ENCODE data around the gene ALOX5AP. TPM values are rescaled to one million over a fixed set of nuclear protein-coding genes. Genes with fewer than 3 reads are reported as not detected.
"Not testable (repeated sequence)": the region's sequence is repeated elsewhere in the genome, so short reads cannot be mapped to it uniquely, and the experiment has no call there.

Gene ALOX5AP
- polyA plus RNA-seq, 4 donors, result 4.4 to 13.2 (median 5.3) TPM

DNA sequence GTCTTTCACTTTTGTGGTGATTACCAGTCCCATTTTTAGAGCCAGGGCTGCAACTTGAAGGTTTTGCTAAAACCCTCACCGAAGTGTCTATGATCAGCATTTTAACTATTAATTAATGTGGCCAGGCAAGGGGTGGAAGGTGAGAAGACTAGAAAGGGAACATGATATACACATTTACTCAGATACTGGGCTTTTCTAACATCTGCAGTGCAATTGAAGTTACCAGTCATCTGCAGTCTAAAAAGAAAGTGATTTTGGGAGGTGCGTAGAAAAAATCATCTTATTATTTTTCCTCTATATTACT is 481 bp downstream of the ALOX5AP start:
- no peak for DNase-seq (ENCODE audit: low read depth in 4 of 4, low spot score in 3 of 4)

DNA sequence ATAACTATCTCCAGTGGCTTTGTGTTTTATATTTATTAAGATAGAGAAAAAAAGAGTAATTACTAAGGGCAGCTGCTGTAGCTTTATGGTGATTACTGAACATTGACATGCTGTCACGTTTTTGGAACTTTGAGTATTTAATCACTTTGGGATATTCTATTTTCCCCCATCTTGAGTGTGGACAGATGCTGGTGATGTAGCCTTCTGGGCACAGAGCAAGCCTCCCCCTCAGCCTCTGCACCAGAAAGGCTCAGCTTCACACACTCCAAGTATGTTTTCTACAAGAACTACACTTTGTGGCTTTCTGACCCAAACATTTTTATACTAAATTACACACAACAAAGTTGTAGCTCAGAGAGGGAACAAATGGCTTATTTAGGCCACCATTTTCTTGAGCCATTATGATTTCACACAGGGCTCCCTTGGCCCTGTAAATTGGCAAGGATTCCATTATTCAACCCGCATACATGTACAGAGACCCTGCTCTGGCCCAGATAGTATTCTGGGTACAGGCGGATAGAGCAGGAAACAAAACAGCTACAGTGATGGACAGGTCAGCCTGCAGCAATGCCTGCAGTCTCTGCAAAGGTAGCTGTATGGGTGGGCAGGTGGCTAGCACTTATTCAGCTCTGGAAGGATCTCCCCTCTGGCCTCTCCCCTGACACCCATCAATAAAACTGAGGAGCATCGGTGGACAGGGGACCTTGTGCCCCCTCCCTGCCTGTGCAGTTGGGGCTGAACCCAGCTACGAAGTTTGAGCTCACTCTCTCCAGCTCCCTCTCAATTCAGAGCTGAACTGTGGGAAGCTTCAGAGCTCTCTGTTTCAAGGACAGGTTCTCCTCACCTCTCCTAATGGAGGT is 1.3 kb downstream of the ALOX5AP start:
- DNase-seq (ENCODE audit: low read depth in 4 of 4, low spot score in 3 of 4), result no peak

DNA sequence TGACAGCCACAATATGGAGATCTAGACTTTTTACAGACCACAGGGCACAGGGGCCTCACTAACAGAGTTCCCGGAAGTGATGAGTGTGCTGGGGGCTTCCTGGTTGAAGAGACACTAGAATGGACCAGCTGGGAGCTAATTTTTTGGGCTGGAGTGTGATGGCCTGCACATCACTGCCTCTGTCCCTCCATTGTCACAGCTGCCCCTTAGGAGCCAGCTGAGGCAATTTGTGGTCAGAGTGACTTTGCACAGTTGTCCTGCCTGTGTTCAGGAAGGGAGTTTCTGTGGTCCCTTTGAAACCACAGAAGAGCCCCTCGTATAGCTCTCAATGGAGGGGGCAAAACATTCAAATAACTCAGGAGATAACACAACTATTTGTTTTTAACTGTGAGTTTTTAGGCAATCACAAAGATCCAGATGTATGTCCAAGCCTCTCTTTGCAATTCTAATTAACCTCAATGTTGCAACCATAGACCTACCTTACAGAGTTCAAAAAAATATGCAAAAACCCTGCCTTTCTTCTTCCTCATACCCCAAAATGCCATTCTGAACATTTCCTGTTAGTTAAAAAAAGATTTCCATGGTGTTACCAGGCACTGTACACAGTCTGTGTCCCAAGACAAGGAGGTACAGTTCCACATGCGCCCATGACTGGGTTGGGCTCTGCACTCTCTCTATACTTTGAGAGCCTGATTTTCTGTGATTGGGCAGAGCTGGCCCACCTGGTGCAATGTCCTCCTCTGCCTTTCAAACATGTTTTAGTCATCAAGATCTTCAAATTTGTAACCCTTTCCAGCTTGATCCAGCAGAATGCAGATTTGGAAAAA is 2.4 kb downstream of the ALOX5AP start:
- no peak for DNase-seq (ENCODE audit: low read depth in 4 of 4, low spot score in 3 of 4)

DNA sequence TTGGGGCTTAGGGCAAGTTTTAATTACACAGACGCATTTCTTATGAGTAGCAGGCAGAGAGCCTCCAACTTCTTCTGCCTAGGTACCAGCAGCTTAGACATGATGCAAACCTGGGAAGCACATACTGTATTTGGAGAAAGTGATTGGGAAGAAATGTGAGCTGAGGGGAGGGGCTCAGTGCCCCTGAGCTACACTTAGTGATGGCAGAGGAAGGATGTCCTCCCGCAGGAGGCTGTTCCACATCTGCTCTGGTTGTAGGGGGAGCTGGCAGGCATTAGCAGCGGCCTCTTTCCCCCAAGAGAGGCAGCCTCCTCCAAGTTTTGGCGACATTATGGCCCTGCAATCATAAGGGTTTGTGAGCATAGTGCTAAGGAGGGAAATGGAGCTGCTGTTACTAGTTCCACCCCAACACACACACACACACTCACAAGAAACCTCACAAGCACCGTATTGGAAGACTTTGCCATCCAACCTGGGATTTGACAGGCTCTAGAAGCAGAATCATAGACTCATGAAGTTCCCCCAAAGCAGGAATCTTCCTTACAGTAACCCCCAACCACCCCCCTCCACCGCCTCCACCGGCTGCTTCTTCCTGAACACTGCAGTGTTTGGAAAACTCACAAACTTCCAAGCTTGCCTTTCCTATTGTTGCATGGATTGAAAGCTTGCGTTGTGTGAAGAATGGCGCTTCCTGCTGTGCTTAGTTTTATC is 3.3 kb downstream of the ALOX5AP start:
- DNase-seq (ENCODE audit: low read depth in 4 of 4, low spot score in 3 of 4), result no peak

DNA sequence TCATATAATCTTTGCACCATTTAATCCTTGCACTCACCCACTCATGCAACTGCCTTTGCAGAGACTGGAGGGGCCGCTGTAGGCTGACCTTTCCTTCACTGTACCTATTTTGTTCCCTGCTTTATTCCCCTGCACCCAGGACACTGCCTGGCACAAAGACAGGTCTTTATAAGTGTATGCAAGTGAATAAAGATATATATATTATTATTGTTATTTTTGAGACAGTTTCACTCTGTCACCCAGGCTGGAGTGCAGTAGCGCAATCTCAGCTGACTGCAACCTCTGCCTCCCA is 3.8 kb downstream of the ALOX5AP start:
- no peak for DNase-seq (ENCODE audit: low read depth in 4 of 4, low spot score in 3 of 4)

DNA sequence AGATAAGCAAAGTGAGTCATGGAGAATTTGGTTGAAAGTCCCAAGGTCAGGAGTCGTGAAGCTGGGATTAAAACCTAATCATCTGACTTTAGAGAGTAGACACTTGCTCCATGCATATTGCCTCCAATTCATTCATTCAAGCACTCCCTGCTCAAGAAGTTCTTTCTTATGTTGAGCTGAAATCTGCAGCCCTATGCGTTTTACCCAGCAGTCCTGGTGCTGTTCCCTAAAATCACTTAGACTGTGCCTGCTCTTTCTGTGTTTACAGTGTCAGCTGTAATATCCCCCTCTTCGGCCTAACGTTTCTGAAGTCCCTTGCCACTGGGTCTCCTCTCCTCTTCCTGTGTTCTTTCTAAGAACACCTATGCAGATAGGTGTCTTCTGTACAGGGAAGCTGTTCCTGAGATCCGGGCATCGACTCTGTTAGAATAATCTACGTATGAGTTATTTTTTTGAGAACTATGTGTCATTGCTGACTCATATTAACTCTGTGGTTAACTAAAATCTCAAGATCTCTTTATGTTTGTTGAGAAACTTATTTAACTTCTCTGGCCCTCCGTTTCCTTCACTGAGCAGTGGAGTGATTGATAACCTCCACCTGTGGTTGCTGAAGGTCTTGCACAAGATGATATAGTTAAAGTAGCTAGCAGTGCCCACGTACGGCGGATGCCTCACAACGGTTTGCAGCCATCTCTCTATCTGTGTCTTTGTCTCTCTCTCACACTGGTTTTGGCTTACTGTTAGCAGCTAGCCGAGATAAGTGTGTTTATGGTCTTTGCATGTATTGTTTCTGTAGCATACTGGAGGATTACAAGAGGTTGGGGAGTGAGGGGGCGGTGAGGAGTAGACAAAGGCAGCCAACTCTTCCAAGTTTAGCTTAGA is 4.7 kb downstream of the ALOX5AP start:
- DNase-seq (ENCODE audit: low read depth in 4 of 4, low spot score in 3 of 4), result no peak

DNA sequence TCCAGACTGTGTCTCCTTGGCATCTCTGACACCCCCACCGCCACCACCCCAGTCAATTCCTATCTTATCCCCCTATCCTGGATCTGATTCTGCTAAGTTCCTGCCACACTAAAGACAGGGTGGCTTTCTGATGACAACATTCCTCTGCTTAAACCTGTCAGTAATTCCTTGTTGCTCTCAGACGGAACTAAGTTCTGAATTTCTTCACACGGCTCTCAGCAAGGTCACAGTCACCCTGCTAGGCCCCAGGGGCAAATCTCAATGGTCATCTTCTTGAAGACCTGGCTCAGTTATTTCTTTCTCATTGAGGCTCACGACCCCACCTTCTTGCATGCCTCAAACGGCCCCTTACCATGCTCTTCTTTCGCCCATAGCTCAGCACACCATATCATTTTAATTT is 7.6 kb downstream of the ALOX5AP start:
- DNase-seq (ENCODE audit: low read depth in 4 of 4, low spot score in 3 of 4), result no peak

DNA sequence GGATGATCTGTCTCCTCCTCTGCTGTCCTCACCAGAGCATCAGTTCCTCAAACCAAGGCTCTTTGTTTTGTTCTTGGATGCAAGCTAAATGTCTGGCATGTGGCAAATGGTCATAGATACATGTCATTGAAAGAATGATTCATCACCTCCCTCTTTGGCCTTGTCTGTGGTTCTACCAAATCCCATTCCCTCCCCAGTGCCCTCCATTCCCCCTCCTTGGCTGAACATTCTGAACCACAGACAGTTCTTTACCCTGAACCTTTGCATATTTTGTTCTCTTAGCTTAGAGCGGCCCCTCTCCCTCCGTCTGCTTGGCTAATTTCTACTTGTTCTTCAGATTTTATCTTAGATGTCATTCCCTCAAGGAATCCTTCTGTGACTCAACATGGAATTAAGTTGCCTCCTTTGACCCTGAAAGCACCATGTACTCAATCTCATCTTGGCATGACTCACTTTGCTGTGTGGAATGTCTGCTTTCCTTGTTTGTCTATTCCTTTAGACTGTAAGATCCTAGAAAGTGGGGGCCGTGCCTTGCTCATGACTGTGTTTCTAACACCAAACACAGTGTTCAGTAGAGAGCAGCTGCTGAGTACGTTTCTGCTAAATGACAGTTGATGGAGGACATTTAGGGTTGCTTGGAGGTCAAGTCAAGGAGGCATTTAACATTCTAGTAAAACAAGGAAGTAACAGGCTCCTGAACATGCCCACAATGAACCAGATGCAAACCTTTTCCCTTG is 8.1 kb downstream of the ALOX5AP start:
- no peak for DNase-seq (ENCODE audit: low read depth in 4 of 4, low spot score in 3 of 4)

DNA sequence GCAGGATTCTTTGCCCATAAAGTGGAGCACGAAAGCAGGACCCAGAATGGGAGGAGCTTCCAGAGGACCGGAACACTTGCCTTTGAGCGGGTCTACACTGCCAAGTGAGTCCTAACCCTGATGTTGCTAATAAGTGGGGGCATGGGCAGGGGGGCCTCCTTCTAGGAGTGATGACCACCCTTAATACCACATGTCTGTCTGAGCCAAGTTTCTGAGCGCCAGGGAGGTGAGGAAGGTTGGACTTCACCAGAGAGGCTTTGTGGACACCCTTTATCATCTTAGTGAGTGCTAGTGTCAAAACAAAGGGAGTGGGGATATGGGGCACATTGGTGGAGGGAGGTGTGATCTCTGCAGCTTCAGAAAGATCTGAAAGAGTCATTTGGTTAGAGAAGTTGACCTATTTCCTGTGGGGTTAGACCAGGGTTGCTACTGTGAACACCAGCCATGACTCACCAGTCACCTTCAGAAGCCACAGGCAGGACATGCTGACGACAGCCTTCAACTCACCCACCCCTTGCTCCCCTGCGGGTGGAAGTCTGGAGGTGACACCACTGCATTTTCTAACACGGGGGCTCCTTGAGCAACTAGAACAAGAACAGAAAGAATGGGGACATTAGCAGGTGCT is 8.8 kb downstream of the ALOX5AP start:
- no peak for DNase-seq (ENCODE audit: low read depth in 4 of 4, low spot score in 3 of 4)

DNA sequence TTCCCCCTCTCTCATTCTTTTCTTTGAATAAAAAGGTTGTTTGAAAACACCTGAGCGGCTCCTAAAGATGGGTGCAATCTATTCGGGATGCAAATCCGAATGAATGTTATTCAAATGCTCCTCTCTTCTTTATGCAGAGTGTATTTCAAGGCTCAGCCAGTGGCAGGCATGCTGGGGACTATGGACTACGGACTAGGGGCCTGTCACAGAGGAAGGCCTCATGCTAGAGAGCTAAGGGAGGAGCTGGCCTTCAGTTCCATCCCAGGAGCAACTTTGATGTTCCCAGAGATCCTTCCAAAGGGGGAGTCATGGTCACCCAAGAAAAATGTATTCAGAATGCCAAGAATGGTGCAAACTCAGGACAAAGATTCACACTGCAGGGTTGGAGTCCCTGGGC is 9.3 kb downstream of the ALOX5AP start:
- DNase-seq (ENCODE audit: low read depth in 4 of 4, low spot score in 3 of 4), result no peak

DNA sequence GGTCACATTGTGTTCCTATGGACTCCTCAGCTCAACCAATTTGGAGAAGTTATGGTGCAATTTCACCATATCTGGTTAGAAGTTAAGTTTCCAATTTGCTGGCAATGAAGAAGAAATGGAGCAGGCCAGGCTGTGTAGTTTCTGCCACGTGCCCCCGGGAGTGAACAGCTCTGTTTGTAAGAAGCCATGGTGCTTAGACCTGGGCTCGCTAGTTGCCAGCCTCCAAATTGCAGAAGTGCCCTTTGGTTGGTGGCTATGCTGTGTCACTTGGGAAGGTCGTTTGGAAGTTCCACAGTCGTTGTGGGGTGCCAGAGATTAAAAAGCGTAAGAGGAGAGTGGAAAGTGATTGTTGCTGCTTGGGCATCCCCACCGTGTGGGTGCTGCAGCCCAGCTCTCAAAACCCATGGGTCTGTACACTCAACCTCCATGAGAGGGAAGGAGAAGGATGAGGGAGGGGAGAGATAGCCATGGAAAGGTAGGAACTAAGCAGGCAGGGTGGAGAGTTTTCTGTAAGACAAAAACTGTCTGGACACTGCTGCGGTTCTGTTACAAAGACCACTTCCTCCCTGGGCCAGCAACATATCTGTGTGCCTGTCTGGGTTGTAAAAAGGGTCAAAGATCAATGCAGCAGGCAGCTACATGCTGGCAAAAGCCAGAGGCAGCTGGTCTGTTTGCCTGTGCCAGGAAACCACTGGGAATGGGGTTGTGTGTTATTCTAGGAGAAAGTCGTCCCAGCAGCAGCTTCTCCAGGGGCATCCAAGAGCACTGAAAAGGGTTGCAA is 10.8 kb downstream of the ALOX5AP start:
- DNase-seq (ENCODE audit: low read depth in 4 of 4, low spot score in 3 of 4), result no peak

DNA sequence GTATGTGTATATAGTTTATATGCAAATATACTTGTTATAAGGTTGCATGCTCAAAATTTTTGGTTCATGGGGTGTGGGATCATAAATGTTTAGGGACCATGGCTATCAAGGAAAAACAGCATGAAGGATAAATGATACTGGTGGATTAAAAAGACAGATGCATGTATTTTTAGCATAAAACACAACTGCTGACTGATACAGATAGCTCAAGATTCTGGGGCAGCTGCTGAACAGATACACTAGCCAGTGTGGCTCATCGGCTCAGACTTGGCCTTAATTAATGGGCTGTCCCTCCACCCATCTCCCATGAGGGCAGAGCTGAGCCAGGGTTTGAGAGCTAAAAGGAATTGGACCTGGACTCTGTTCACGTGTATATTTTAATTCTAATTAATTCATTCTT is 11.4 kb downstream of the ALOX5AP start:
- no peak for DNase-seq (ENCODE audit: low read depth in 4 of 4, low spot score in 3 of 4)

DNA sequence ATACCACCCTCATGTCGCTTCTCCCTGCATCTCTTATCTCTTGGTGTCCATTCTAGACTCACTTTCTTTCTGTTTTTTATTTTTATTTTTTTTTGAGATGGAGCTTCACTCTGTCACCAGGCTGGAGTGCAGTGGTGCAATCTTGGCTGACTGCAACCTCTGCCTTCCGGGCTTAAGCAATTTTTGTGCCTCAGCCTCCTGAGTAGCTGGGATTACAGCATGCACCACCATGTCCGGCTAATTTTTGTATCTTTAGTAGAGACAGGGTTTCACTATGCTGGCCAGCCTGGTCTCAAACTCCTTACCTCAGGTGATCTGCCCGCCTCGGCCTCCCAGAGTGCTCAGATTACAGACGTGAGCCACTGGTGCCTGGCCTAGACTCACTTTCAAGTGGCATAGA is 12.5 kb downstream of the ALOX5AP start:
- not testable (repeated sequence) for DNase-seq (ENCODE audit: low read depth in 4 of 4, low spot score in 3 of 4)

DNA sequence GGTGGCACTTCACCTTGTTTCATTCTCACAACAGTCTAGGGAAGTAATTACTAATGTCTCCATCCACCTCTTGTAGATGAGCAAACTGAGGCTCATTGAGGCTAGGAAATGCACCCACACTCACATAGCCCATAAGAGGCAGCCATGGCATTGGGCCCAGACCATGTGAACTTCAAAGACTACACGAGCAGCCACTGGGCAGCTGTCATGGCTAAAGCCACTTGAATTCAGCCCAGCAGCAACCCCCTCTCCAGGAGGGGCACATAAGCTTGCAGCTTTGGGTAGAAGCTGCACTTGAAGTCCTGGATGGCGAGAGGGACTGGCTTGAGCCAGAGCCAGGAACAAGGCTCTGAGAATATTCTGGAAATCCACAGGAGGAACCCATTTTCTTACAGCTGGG is 13.4 kb downstream of the ALOX5AP start:
- no peak for DNase-seq (ENCODE audit: low read depth in 4 of 4, low spot score in 3 of 4)

DNA sequence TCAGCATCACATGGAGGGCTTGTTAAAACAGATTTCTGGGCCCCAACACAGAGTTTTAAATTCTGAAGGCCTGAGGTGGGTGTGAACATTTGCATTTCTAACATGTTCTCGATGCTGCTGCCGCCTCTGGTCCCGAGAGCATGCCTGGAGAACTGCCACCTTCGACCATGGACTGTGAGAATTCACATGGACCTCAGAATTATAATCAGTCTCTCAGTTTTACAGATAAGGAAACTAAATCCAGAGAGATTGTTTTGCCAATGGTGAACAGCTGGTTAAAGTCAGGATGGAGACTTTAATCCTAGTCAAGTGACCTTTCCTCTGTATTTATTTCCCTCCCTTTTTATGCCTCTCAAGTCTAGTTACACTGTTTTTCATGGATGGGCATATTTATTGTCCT is 14.7 kb downstream of the ALOX5AP start:
- no peak for DNase-seq (ENCODE audit: low read depth in 4 of 4, low spot score in 3 of 4)

DNA sequence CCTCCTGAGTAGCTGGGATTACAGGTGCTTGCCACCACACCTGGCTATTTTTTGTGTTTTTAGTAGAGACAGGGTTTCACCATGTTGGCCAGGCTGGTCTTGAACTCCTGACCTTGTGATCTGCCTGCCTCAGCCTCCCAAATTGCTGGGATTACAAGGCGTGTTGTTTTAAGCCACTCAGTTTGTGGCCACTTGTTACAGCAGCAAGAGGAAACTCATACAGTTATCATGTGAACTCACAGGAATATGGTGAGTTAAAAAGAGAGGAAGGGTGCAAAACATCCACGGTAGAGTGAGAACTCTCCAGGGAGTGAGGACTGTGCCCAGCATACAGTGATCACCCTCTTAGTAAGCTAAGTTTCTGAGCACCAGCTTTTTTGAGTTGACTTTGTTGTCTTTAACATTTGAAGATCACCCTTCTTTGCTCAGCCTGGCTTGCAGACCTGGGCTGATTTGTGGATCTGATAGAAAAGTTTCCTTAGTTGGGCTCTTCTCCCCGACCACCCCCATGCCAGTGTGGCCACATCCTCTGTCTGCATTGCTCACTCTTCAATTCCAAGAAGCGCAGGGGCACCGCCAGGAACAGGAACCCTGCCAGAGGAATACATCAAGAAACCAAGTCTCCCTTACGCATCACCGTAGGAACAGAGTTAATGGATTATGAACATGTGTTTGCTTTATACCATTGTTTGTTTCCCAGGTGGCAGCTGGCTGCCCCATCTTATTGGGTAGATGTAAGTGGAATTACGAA is 16.0 kb downstream of the ALOX5AP start:
- no peak for DNase-seq (ENCODE audit: low read depth in 4 of 4, low spot score in 3 of 4)

DNA sequence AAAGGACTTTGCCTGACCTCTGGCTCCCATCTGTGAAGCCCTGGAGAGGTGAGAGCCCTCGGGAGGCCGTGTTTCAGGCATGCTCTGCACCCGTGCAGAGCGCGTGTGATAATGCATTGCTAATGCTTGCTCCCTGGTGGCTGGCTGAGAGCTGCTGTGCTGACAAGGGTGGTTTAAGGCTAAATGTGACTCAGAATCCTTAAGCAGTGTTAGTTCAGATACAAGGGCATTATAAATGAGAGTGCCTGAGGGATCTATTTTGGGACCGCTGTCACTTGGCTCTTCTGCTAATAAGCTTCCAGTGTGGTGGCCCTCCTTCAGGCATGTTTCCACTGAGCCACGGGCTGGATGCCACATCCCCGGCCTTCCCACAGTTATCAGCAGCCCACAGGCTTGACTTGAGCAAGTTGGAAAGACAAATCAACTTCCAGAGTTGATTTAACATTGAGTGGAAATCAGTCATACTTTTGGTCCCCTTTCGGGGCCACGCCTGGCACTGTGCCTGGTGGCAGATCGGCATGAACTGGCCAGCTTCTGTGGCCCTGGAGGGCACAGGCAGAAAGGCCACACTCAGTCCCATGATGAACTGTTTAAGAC is 17.0 kb downstream of the ALOX5AP start:
- DNase-seq (ENCODE audit: low read depth in 4 of 4, low spot score in 3 of 4), result no peak
